ENCODE measurements around the gene ZNF839. TPM values are rescaled to one million over a fixed set of nuclear protein-coding genes. Genes with fewer than 3 reads are reported as not detected.
"Not testable (repeated sequence)": the region's sequence is repeated elsewhere in the genome, so short reads cannot be mapped to it uniquely, and the experiment has no call there.

The ZNF839 gene
- polyA plus RNA-seq, 1 experiment, result 9.0 TPM

- Histone ChIP-seq H3K36me3 (ENCODE audit: control insufficient read depth, insufficient read depth, low read length) (peaks cover 22% of the 10 kb centered on the region), H3K27me3 (ENCODE audit: control insufficient read depth, insufficient read depth, low read length) (no peaks in the 10 kb centered on the region), H3K4me3 (ENCODE audit: low read depth, low read length) (no peak overlapping the region)
- no peak for TF ChIP-seq CTCF (IDR thresholded peaks at IDR 0.05; ENCODE audit: insufficient read depth, low read depth, low read length)
- ChIA-PET CTCF (no interaction called here), POLR2A (no interaction called here)
- no peak for DNase-seq (ENCODE audit: low read depth)
Measured at GRCh38 chr14:102346645-102347044, 27.1 kb downstream of the ZNF839 start.

- H3K36me3 ChIP-seq (ENCODE audit: control insufficient read depth, insufficient read depth, low read length), result peaks cover 24% of the 10 kb centered on the region
- CTCF ChIA-PET, result interaction anchor here (1.2 kb wide), 1 partner anchor 18 kb away, joined by 3 read pairs; no protein-coding TSS in a partner anchor
- POLR2A ChIA-PET, result no interaction called here
- H3K27me3 ChIP-seq (ENCODE audit: control insufficient read depth, insufficient read depth, low read length), result no peaks in the 10 kb centered on the region
- DNase-seq (ENCODE audit: low read depth), result no peak
- TF ChIP-seq CTCF (IDR thresholded peaks at IDR 0.05; ENCODE audit: insufficient read depth, low read depth, low read length), result no peak
- no peak overlapping the region for H3K4me3 ChIP-seq (ENCODE audit: low read depth, low read length)
Measured at GRCh38 chr14:102348376-102348775, 28.8 kb downstream of the ZNF839 start.

GRCh38 chr14:102351023-102351422, 31.5 kb downstream of the ZNF839 start:
- Histone ChIP-seq H3K36me3 (ENCODE audit: control insufficient read depth, insufficient read depth, low read length) (peaks cover 19% of the 10 kb centered on the region), H3K27me3 (ENCODE audit: control insufficient read depth, insufficient read depth, low read length) (no peaks in the 10 kb centered on the region), H3K4me3 (ENCODE audit: low read depth, low read length) (no peak overlapping the region)
- no peak for DNase-seq (ENCODE audit: low read depth)
- CTCF ChIA-PET, result no interaction called here
- no peak for TF ChIP-seq CTCF (IDR thresholded peaks at IDR 0.05; ENCODE audit: insufficient read depth, low read depth, low read length)
- POLR2A ChIA-PET, result no interaction called here

- POLR2A ChIA-PET, result not testable (repeated sequence)
- CTCF ChIA-PET, result interaction anchor here (1.3 kb wide), 1 partner anchor 9 kb away, joined by 4 read pairs; no protein-coding TSS in a partner anchor
Measured at GRCh38 chr14:102351593-102351992, 32.0 kb downstream of the ZNF839 start.

GRCh38 chr14:102352213-102352612, 32.7 kb downstream of the ZNF839 start:
- peaks cover 15% of the 10 kb centered on the region for H3K36me3 ChIP-seq (ENCODE audit: control insufficient read depth, insufficient read depth, low read length)
- no peak for DNase-seq (ENCODE audit: low read depth)
- no peak for TF ChIP-seq CTCF (IDR thresholded peaks at IDR 0.05; ENCODE audit: insufficient read depth, low read depth, low read length)
- ChIA-PET CTCF (interaction anchor here (1.3 kb wide), 1 partner anchor 8 kb away, joined by 4 read pairs; no protein-coding TSS in a partner anchor), POLR2A (no interaction called here)
- H3K4me3 ChIP-seq (ENCODE audit: low read depth, low read length), result no peak overlapping the region
- H3K27me3 ChIP-seq (ENCODE audit: control insufficient read depth, insufficient read depth, low read length), result no peaks in the 10 kb centered on the region

More at GRCh38 chr14:102351593-102351992, 32.0 kb downstream of the ZNF839 start:
- H3K4me3 ChIP-seq (ENCODE audit: low read depth, low read length); H3K27me3 ChIP-seq (ENCODE audit: control insufficient read depth, insufficient read depth, low read length); DNase-seq (ENCODE audit: low read depth): not testable (repeated sequence)
- peaks cover 18% of the 10 kb centered on the region for H3K36me3 ChIP-seq (ENCODE audit: control insufficient read depth, insufficient read depth, low read length)

- no peak for TF ChIP-seq CTCF (IDR thresholded peaks at IDR 0.05; ENCODE audit: insufficient read depth, low read depth, low read length)
- CTCF ChIA-PET, result no interaction called here
- DNase-seq (ENCODE audit: low read depth), result no peak
- H3K27me3 ChIP-seq (ENCODE audit: control insufficient read depth, insufficient read depth, low read length), result no peaks in the 10 kb centered on the region
- peaks cover 15% of the 10 kb centered on the region for H3K36me3 ChIP-seq (ENCODE audit: control insufficient read depth, insufficient read depth, low read length)
- no peak overlapping the region for H3K4me3 ChIP-seq (ENCODE audit: low read depth, low read length)
- POLR2A ChIA-PET, result no interaction called here
Measured at GRCh38 chr14:102353126-102353619, 33.6 kb downstream of the ZNF839 start.

Measured in BJ (cell line).